H1 (cell line): ENCODE data around the gene PNMA1. TPM values are rescaled to one million over a fixed set of nuclear protein-coding genes. Genes with fewer than 3 reads are reported as not detected.

ENCODE experiments used
- CTCF ChIA-PET: fragments of 300-600 bp; sonication (Branson Sonifier 250); formaldehyde crosslinking; loops from one replicate; lab custom pipeline; 2021; ENCODE audit not compliant: partially characterized antibody; lab: Charles Lee
- POLR2A ChIA-PET: fragments of 300-600 bp; sonication (Branson Sonifier 250); formaldehyde crosslinking; loops from one replicate; lab custom pipeline; 2021; ENCODE audit warnings: inconsistent platforms; ENCODE audit not compliant: partially characterized antibody; lab: Charles Lee
- DNase-seq, 2 experiments: peaks; one replicate each; pipeline versions ENCODE4 v3.0.0 to v3.0.0-alpha.2; 2010 to 2022; ENCODE audit warnings: low spot score in 2 of 2, low read depth in 1 of 2, mixed read lengths in 1 of 2
- FAIRE-seq: peaks from 2 replicates; lab custom pipeline; 2011; peaks lifted over from hg19 to GRCh38; lab: Jason Lieb, UNC
- H2AFZ ChIP-seq: 2 replicates; pipeline ENCODE4 v1.8.1; 2012; ENCODE audit warnings: low read length, inconsistent platforms
- H2AK5ac ChIP-seq: 2 replicates; pipeline ENCODE4 v1.6.1; 2013; ENCODE audit warnings: low read depth, low read length
- H2BK120ac ChIP-seq: replicated peaks from 2 replicates; pipeline ENCODE3; 2013; ENCODE audit warnings: low read depth, low read length, inconsistent platforms
- H2BK12ac ChIP-seq: 2 replicates; pipeline ENCODE4 v1.6.1; 2013; ENCODE audit warnings: low read depth, low read length
- H2BK15ac ChIP-seq: 2 replicates; pipeline ENCODE4 v1.6.1; 2013; ENCODE audit warnings: low read length
- H2BK20ac ChIP-seq: 2 replicates; pipeline ENCODE4 v1.6.1; 2013; ENCODE audit warnings: low read length
- H2BK5ac ChIP-seq: 2 replicates; pipeline ENCODE4 v1.6.1; 2013; ENCODE audit warnings: low read depth, low read length
- H3K14ac ChIP-seq: 2 replicates; pipeline ENCODE4 v1.6.1; 2013; ENCODE audit warnings: inconsistent platforms; ENCODE audit not compliant: insufficient read length
- H3K18ac ChIP-seq: 2 replicates; pipeline ENCODE4 v1.6.1; 2013; ENCODE audit warnings: low read length; ENCODE audit errors: extremely low read depth
- H3K23ac ChIP-seq: 2 replicates; pipeline ENCODE4 v1.6.1; 2013; ENCODE audit warnings: inconsistent platforms; ENCODE audit not compliant: insufficient read length
- H3K23me2 ChIP-seq: 2 replicates; pipeline ENCODE4 v1.6.1; 2013; ENCODE audit warnings: low read depth, low read length
- H3K27ac ChIP-seq: 2 replicates; pipeline ENCODE4 v1.6.1; 2011; ENCODE audit warnings: low read depth, low read length, inconsistent platforms
- H3K27me3 ChIP-seq, 4 experiments: replicated peaks in 1 of 4; 1 replicate in 1 of 4; 2 replicates in 3 of 4; pipeline versions ENCODE4 v1.6.1 to v1.8.1; 2011 to 2013; ENCODE audit warnings: low read length in 3 of 4, mild to moderate bottlenecking in 3 of 4, inconsistent platforms in 2 of 4, mixed read lengths in 2 of 4, moderate library complexity in 1 of 4; ENCODE audit not compliant: control insufficient read depth in 3 of 4, insufficient read depth in 3 of 4; ENCODE audit errors: extremely low read depth in 1 of 4
- H3K36me3 ChIP-seq, 4 experiments: 2 replicates each; pipeline versions ENCODE4 v1.6.1 to v1.8.1; 2011 to 2013; ENCODE audit warnings: mild to moderate bottlenecking in 4 of 4, low read length in 3 of 4, moderate library complexity in 2 of 4, control low read depth in 1 of 4, inconsistent platforms in 1 of 4; ENCODE audit not compliant: insufficient read depth in 4 of 4, control insufficient read depth in 2 of 4
- H3K4ac ChIP-seq: replicated peaks from 2 replicates; pipeline ENCODE3; 2013; ENCODE audit warnings: low read length, low read depth, mixed read lengths, inconsistent platforms; ENCODE audit not compliant: insufficient read length
- H3K4me1 ChIP-seq, 4 experiments: replicated peaks in 1 of 4; 1 replicate in 1 of 4; 2 replicates in 3 of 4; pipeline versions ENCODE4 v1.6.1 to v1.8.1; 2011 to 2013; ENCODE audit warnings: low read length in 3 of 4, inconsistent platforms in 2 of 4, mixed read lengths in 1 of 4; ENCODE audit not compliant: insufficient read depth in 4 of 4, control insufficient read depth in 3 of 4
- H3K4me2 ChIP-seq, 2 experiments: 2 replicates each; pipeline versions ENCODE4 v1.6.1 to v1.8.1; 2011 to 2013; ENCODE audit warnings: low read depth in 2 of 2, low read length in 2 of 2, control low read depth in 1 of 2, inconsistent platforms in 1 of 2, mild to moderate bottlenecking in 1 of 2; ENCODE audit not compliant: insufficient read depth in 1 of 2
- H3K4me3 ChIP-seq, 4 experiments: fragments of 200-600, 300-600 bp in 1 of 4; sonication (generic), shearing (Covaris generic), sonication (Bioruptor Twin) in 1 of 4; 2 replicates each; pipeline versions ENCODE4 v1.5.1 to v1.8.1; 2011 to 2016; ENCODE audit warnings: low read length in 4 of 4, low read depth in 3 of 4, control low read depth in 2 of 4, inconsistent platforms in 2 of 4, mild to moderate bottlenecking in 2 of 4, mixed read lengths in 1 of 4, moderate library complexity in 1 of 4; ENCODE audit not compliant: insufficient read depth in 2 of 4; ENCODE audit errors: extremely low read depth in 1 of 4
- H3K56ac ChIP-seq: replicated peaks from 2 replicates; pipeline ENCODE3; 2013; ENCODE audit warnings: low read depth, mild to moderate bottlenecking, mixed read lengths, low read length, inconsistent platforms; ENCODE audit not compliant: insufficient read length
- H3K79me1 ChIP-seq: 2 replicates; pipeline ENCODE4 v1.6.1; 2013; ENCODE audit warnings: low read depth, low read length, control low read depth
- H3K79me2 ChIP-seq, 2 experiments: 2 replicates each; pipeline versions ENCODE4 v1.6.1 to v1.8.1; 2012 to 2013; ENCODE audit warnings: low read length in 2 of 2, mild to moderate bottlenecking in 2 of 2, inconsistent platforms in 1 of 2; ENCODE audit not compliant: insufficient read depth in 2 of 2, control insufficient read depth in 1 of 2
- H3K9ac ChIP-seq, 4 experiments: replicated peaks in 1 of 4; 1 replicate in 1 of 4; 2 replicates in 3 of 4; pipeline versions ENCODE4 v1.6.1 to v1.8.1; 2011 to 2013; ENCODE audit warnings: low read depth in 3 of 4, low read length in 3 of 4, control low read depth in 2 of 4, mild to moderate bottlenecking in 2 of 4, moderate library complexity in 2 of 4, inconsistent platforms in 1 of 4; ENCODE audit errors: extremely low read depth in 1 of 4
- H3K9me3 ChIP-seq, 2 experiments: 2 replicates each; pipeline versions ENCODE4 v1.6.1 to v1.8.1; 2012 to 2013; ENCODE audit warnings: mild to moderate bottlenecking in 2 of 2, moderate library complexity in 2 of 2, control low read depth in 1 of 2, inconsistent platforms in 1 of 2, low read depth in 1 of 2, low read length in 1 of 2, mixed read lengths in 1 of 2; ENCODE audit not compliant: insufficient read depth in 2 of 2
- H4K20me1 ChIP-seq, 2 experiments: replicated peaks in 1 of 2; 2 replicates each; pipeline versions ENCODE3 to v1.8.1; 2011 to 2013; ENCODE audit warnings: inconsistent platforms in 2 of 2, low read length in 2 of 2, mild to moderate bottlenecking in 1 of 2; ENCODE audit not compliant: insufficient read depth in 2 of 2, control insufficient read depth in 1 of 2
- H4K5ac ChIP-seq: 2 replicates; pipeline ENCODE4 v1.6.1; 2013; ENCODE audit warnings: low read length, low read depth, mixed read lengths, inconsistent platforms; ENCODE audit not compliant: insufficient read length
- H4K8ac ChIP-seq: 2 replicates; pipeline ENCODE4 v1.8.0; 2013; ENCODE audit warnings: mild to moderate bottlenecking, moderate library complexity, low read length, inconsistent platforms; ENCODE audit not compliant: insufficient read depth; ENCODE audit errors: extremely low read depth
- H4K91ac ChIP-seq: replicated peaks from 2 replicates; pipeline ENCODE3; 2013; ENCODE audit warnings: low read length, mixed read lengths, inconsistent platforms; ENCODE audit not compliant: insufficient read length
- ASH2L ChIP-seq: fragments of 200-600, 300-600 bp; sonication (generic); IDR thresholded peaks from one replicate; pipeline ENCODE4 v1.7.1; 2017; ENCODE audit warnings: low read length
- BCL11A ChIP-seq, 2 experiments: IDR thresholded peaks; one replicate each; pipeline ENCODE4 v1.6.1; 2011; ENCODE audit warnings: low read depth in 2 of 2, low read length in 2 of 2, mild to moderate bottlenecking in 2 of 2
- BRCA1 ChIP-seq: IDR thresholded peaks from 2 replicates; pipeline ENCODE4 v1.6.1; 2012; ENCODE audit warnings: low read depth, low read length, improper control_type of control experiment
- CTCF ChIP-seq, 3 experiments: IDR thresholded peaks; 1 replicate in 2 of 3; 2 replicates in 1 of 3; pipeline versions ENCODE4 v1.5.1 to v1.6.1; 2011; ENCODE audit warnings: low read length in 3 of 3, mild to moderate bottlenecking in 3 of 3, inconsistent platforms in 2 of 3, low read depth in 1 of 3, moderate library complexity in 1 of 3; ENCODE audit not compliant: insufficient read depth in 1 of 3; ENCODE audit errors: control extremely low read depth in 1 of 3
- GABPA ChIP-seq: IDR thresholded peaks from 2 replicates; pipeline ENCODE4 v1.6.1; 2011; ENCODE audit warnings: mild to moderate bottlenecking, low read length, moderate library complexity, borderline replicate concordance; ENCODE audit not compliant: insufficient read depth
- GTF2F1 ChIP-seq: IDR thresholded peaks from 2 replicates; pipeline ENCODE4 v1.6.1; 2012; ENCODE audit warnings: low read depth, low read length, improper control_type of control experiment, borderline replicate concordance
- MAFK ChIP-seq: IDR thresholded peaks from 2 replicates; pipeline ENCODE4 v1.6.1; 2012; ENCODE audit warnings: low read depth, mild to moderate bottlenecking, improper control_type of control experiment, low read length
- NANOG ChIP-seq: IDR thresholded peaks from 2 replicates; pipeline ENCODE4 v1.6.1; 2011; ENCODE audit warnings: low read length, low read depth, mild to moderate bottlenecking, inconsistent platforms; ENCODE audit not compliant: insufficient read depth, poor library complexity, severe bottlenecking
- TEAD4 ChIP-seq: IDR thresholded peaks from 2 replicates; pipeline ENCODE4 v1.6.1; 2012; ENCODE audit warnings: low read depth, low read length, inconsistent platforms, mixed read lengths
- WGBS, 2 experiments: shearing (Covaris generic) in 1 of 2; methylation state at CpG; one replicate each; pipeline versions ENCODE4 v1.1.6 to v1.1.7; 2013 to 2015; ENCODE audit warnings: low lambda C conversion rate in 2 of 2, mixed read lengths in 2 of 2, inconsistent platforms in 1 of 2, low coverage in 1 of 2, missing lambda C conversion rate in 1 of 2; ENCODE audit not compliant: insufficient replicate concordance in 2 of 2, insufficient coverage in 1 of 2, insufficient read length in 1 of 2; ENCODE audit errors: extremely low coverage in 1 of 2, missing lambda C conversion rate in 1 of 2; 5-methylcytosine and 5-hydroxymethylcytosine counted together
- polyA plus RNA-seq, 7 experiments: library from polyadenylated mRNA; depleted of rRNA in 3 of 7; stranded (reverse) in 5 of 7; unstranded in 2 of 7; fragments of >200 nt in 5 of 7; fragments of 200-250 nt in 2 of 7; gene quantifications; 1 replicate in 5 of 7; 2 replicates in 1 of 7; 4 replicates in 1 of 7; pipeline versions ENCODE4 v1.2.1 to v1.2.3, GENCODE V29; 2011 to 2013; ENCODE audit warnings: missing spikeins in 2 of 7, mixed read lengths in 2 of 7
- total RNA-seq: library from RNA; stranded (reverse); fragmentation: NEBNext Ultra II Directional; extraction: Animal tissue kit (Norgen Biotek cat#: 25700); gene quantifications from 2 replicates; pipeline ENCODE4 v1.2.1, GENCODE V29; 2021

Gene PNMA1
- total and polyA plus RNA-seq, 2 of the 8 experiments (the other 6 are each of a cell fraction or from before 2014, with no cell fraction given), result 15.8 to 52.7 TPM

DNA sequence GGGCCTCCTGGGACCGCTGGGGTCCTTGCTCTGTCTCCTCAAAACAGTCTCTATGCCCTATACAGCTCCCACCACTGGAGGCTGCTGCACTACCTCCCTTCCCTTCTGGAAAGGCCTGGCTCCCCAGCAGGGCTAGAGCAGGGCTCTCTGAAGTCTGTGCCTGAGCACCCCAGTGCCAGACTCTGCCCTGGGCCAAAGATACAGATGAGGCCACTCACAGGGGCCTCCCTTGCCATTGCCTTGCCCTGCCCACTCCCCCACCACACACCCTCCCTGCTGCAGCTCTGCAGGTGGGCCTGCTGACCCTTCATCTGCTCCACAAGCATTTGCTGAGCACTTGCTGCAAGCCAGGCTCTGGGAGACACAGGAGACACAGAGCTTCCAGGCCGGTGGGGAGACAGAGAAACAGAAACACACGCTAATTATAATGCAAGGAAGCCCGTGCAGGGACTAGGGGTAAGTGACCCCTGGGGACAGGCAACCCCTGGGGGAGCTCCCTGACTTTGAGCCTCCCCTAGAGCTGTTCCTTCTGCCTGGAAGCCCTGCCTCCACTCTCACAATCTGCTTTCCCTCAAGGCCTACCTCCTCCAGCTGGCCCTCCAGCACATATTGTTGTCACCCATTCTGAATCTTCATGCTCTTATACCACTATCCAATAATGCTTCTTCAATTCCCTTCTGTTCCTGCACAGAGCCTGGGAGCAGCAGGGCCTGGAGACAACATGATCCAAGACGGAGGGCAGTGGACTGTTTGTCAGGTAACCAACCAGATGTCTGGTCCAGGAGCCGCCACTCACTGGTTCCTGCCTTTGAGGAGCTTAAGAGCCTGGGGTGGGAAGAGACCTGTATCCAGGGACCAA lies 32.6 kb upstream of the PNMA1 start:
- no peak for DNase-seq
- no peaks in the 10 kb centered on the region for H3K27me3 ChIP-seq
- no peak overlapping the region for H3K9ac ChIP-seq
- no peak overlapping the region for H2BK12ac ChIP-seq
- no peaks in the 10 kb centered on the region for H3K9me3 ChIP-seq
- H2BK120ac ChIP-seq, result no peak overlapping the region
- H3K23me2 ChIP-seq, result no peaks in the 10 kb centered on the region
- no peak overlapping the region for H2BK20ac ChIP-seq
- WGBS, 2 experiments, result 51% methylated on average over 6 of the region's 6 CpGs; no CpG with 5 or more reads in 1 of the 2 experiments
- peaks cover 12% of the 10 kb centered on the region; the same call in 1 of the 2 replicates for H3K79me1 ChIP-seq
- H3K4me3 ChIP-seq, result no peak overlapping the region
- H3K56ac ChIP-seq, result no peak overlapping the region
- POLR2A ChIA-PET, result interaction anchor here (0.9 to 2.4 kb wide), 5 partner anchors 8 to 34 kb away, joined by 3 to 10 read pairs (median 3); a partner anchor contains a TSS
- H2BK15ac ChIP-seq, result no peak overlapping the region
- no peak overlapping the region for H3K4ac ChIP-seq
- peak overlapping the region; percentile 68 for H3K18ac ChIP-seq
- FAIRE-seq, result no peak
- no peak overlapping the region for H3K27ac ChIP-seq
- no peak overlapping the region for H2AFZ ChIP-seq
- H3K14ac ChIP-seq, result no peak overlapping the region
- no peak overlapping the region for H3K23ac ChIP-seq
- no peak overlapping the region for H2BK5ac ChIP-seq
- CTCF ChIA-PET, result interaction anchor here (0.6 to 11.1 kb wide), 15 partner anchors 8 to 1581 kb away, joined by 3 to 198 read pairs (median 4); a partner anchor contains a TSS
- peak overlapping the region; percentile 13 to 43; a peak in 2 of 4 replicates for H3K4me2 ChIP-seq
- no peak overlapping the region; the same call in 1 of the 2 replicates for H4K8ac ChIP-seq
- peaks cover 13 to 40% (median 26%) of the 10 kb centered on the region in 4 experiments for H3K4me1 ChIP-seq
- H3K36me3 ChIP-seq, result no peaks in the 10 kb centered on the region; a peak in 1 of 8 replicates
- H2AK5ac ChIP-seq, result no peak overlapping the region
- peaks cover 5 to 7% of the 10 kb centered on the region in 2 experiments for H4K20me1 ChIP-seq
- peak overlapping the region; percentile 9 for H4K91ac ChIP-seq
- peaks cover 0 to 52% of the 10 kb centered on the region in 2 experiments; a peak in 3 of 4 replicates for H3K79me2 ChIP-seq
- no peak overlapping the region for H4K5ac ChIP-seq
- TF ChIP-seq ASH2L, result peak; percentile 29
- TF ChIP-seq NANOG, result no peak
- TF ChIP-seq MAFK, result no peak
- no peak for TF ChIP-seq GABPA
- no peak for TF ChIP-seq TEAD4
- TF ChIP-seq CTCF (IDR thresholded peaks at IDR 0.05; ENCODE audit: control extremely low read depth in 1 of 3, insufficient read depth in 1 of 3, low read depth in 1 of 3, low read length in 3 of 3), result peak; percentile 42 to 60 (median 55)
- TF ChIP-seq BRCA1, result no peak
- no peak for TF ChIP-seq BCL11A (IDR thresholded peaks at IDR 0.05; ENCODE audit: low read depth in 2 of 2, low read length in 2 of 2)
- no peak for TF ChIP-seq GTF2F1
